ENCODE results near the gene SORBS2.

Gene SORBS2

GRCh38 chr4:185822791-185823190 is 10.8 kb upstream of the SORBS2 start:
- Histone ChIP-seq H3K79me2 (no peaks in the 10 kb centered on the region), H2AFZ (no peak overlapping the region), H3K27me3 (ENCODE audit: control insufficient read depth, insufficient read depth, low read length) (no peaks in the 10 kb centered on the region), H3K9me3 (ENCODE audit: control insufficient read depth, low read length) (no peaks in the 10 kb centered on the region), H3K4me3 (ENCODE audit: low read depth, low read length) (no peak overlapping the region), H3K4me1 (no peaks in the 10 kb centered on the region), H3K36me3 (ENCODE audit: control insufficient read depth, insufficient read depth, low read length) (no peaks in the 10 kb centered on the region), H3K9ac (no peak overlapping the region), H3K27ac (no peak overlapping the region), H3K4me2 (ENCODE audit: low read length) (no peak overlapping the region)
- TF ChIP-seq CTCF (IDR thresholded peaks at IDR 0.05): no peak

GRCh38 chr4:185821029-185821419 is 9.0 kb upstream of the SORBS2 start:
- no peaks in the 10 kb centered on the region for H3K9me3 ChIP-seq (ENCODE audit: control insufficient read depth, low read length)
- TF ChIP-seq CTCF (IDR thresholded peaks at IDR 0.05): no peak
- no peak overlapping the region for H3K4me3 ChIP-seq (ENCODE audit: low read depth, low read length)

GRCh38 chr4:185820146-185821028 is 8.4 kb upstream of the SORBS2 start:
- H3K9ac ChIP-seq: no peak overlapping the region
- H3K4me1 ChIP-seq: peaks cover 5% of the 10 kb centered on the region
- H3K4me2 ChIP-seq (ENCODE audit: low read length): no peak overlapping the region
- no peaks in the 10 kb centered on the region for H3K9me3 ChIP-seq (ENCODE audit: control insufficient read depth, low read length)
- no peak overlapping the region for H2AFZ ChIP-seq
- H3K27me3 ChIP-seq (ENCODE audit: control insufficient read depth, insufficient read depth, low read length): no peaks in the 10 kb centered on the region
- no peak overlapping the region for H3K27ac ChIP-seq
- H3K36me3 ChIP-seq (ENCODE audit: control insufficient read depth, insufficient read depth, low read length): no peaks in the 10 kb centered on the region
- H3K4me3 ChIP-seq (ENCODE audit: low read depth, low read length): no peak overlapping the region
- no peak for TF ChIP-seq CTCF (IDR thresholded peaks at IDR 0.05)
- no peaks in the 10 kb centered on the region for H3K79me2 ChIP-seq

More at GRCh38 chr4:185821029-185821419, 9.0 kb upstream of the SORBS2 start:
- H2AFZ ChIP-seq: no peak overlapping the region
- H3K4me1 ChIP-seq: peaks cover 5% of the 10 kb centered on the region
- no peaks in the 10 kb centered on the region for H3K27me3 ChIP-seq (ENCODE audit: control insufficient read depth, insufficient read depth, low read length)
- no peak overlapping the region for H3K9ac ChIP-seq
- no peak overlapping the region for H3K4me2 ChIP-seq (ENCODE audit: low read length)
- H3K36me3 ChIP-seq (ENCODE audit: control insufficient read depth, insufficient read depth, low read length): no peaks in the 10 kb centered on the region
- H3K79me2 ChIP-seq: no peaks in the 10 kb centered on the region
- H3K27ac ChIP-seq: no peak overlapping the region

- H3K4me1 ChIP-seq: peaks cover 5% of the 10 kb centered on the region
- no peak overlapping the region for H3K27ac ChIP-seq
- no peak overlapping the region for H3K4me3 ChIP-seq (ENCODE audit: low read depth, low read length)
- H2AFZ ChIP-seq: no peak overlapping the region
- H3K36me3 ChIP-seq (ENCODE audit: control insufficient read depth, insufficient read depth, low read length): no peaks in the 10 kb centered on the region
- no peaks in the 10 kb centered on the region for H3K27me3 ChIP-seq (ENCODE audit: control insufficient read depth, insufficient read depth, low read length)
- no peaks in the 10 kb centered on the region for H3K9me3 ChIP-seq (ENCODE audit: control insufficient read depth, low read length)
- no peaks in the 10 kb centered on the region for H3K79me2 ChIP-seq
- H3K4me2 ChIP-seq (ENCODE audit: low read length): no peak overlapping the region
- no peak for TF ChIP-seq CTCF (IDR thresholded peaks at IDR 0.05)
- no peak overlapping the region for H3K9ac ChIP-seq
These were observed 7.2 kb upstream of the SORBS2 start for GRCh38 chr4:185819144-185819543.

GRCh38 chr4:185817403-185817818 is 5.4 kb upstream of the SORBS2 start:
- Histone ChIP-seq H3K27me3 (ENCODE audit: control insufficient read depth, insufficient read depth, low read length) (no peaks in the 10 kb centered on the region), H3K4me1 (peaks cover 5% of the 10 kb centered on the region), H3K4me3 (ENCODE audit: low read depth, low read length) (peak overlapping the region; percentile 31), H3K36me3 (ENCODE audit: control insufficient read depth, insufficient read depth, low read length) (no peaks in the 10 kb centered on the region), H3K9me3 (ENCODE audit: control insufficient read depth, low read length) (no peaks in the 10 kb centered on the region), H3K79me2 (no peaks in the 10 kb centered on the region), H3K4me2 (ENCODE audit: low read length) (peak overlapping the region; percentile 57), H3K27ac (peak overlapping the region; percentile 51), H2AFZ (peak overlapping the region; percentile 70), H3K9ac (no peak overlapping the region)
- TF ChIP-seq CTCF (IDR thresholded peaks at IDR 0.05): no peak
